Pons (tissue), 1 donor: ENCODE results near the gene C12orf60.
"Not testable (repeated sequence)": the region's sequence is repeated elsewhere in the genome, so short reads cannot be mapped to it uniquely, and the experiment has no call there.

Source experiments
- DNase-seq: peaks from one replicate; pipeline ENCODE4 v3.0.0-alpha.2; 2016; ENCODE audit warnings: low spot score

C12orf60 gene

GRCh38 chr12:14803011-14803829 is at the start of gene C12orf60, which contains the start of gene WBP11:
Gene C12orf60 (plus strand): TSS chr12:14803670. CDS start chr12:14822936, 19,266 bp downstream.
Gene WBP11 (minus strand): TSS chr12:14803478. CDS start chr12:14801383, 2,095 bp downstream.
- DNase-seq = peak; percentile 100

- DNase-seq = no peak
These were observed 46.9 kb upstream of the C12orf60 start for GRCh38 chr12:14756334-14757143.

- DNase-seq = not testable (repeated sequence)
These were observed 43.7 kb upstream of the C12orf60 start for GRCh38 chr12:14759711-14760280.

- no peak for DNase-seq
These were observed 38.1 kb upstream of the C12orf60 start for GRCh38 chr12:14765398-14765797.

- not testable (repeated sequence) for DNase-seq
These were observed 37.5 kb upstream of the C12orf60 start for GRCh38 chr12:14766020-14766419.

GRCh38 chr12:14766649-14767215 is 36.7 kb upstream of the C12orf60 start:
- DNase-seq = no peak

- DNase-seq = no peak
These were observed 35.9 kb upstream of the C12orf60 start for GRCh38 chr12:14767617-14768016.

GRCh38 chr12:14768823-14769405 is 34.6 kb upstream of the C12orf60 start:
- DNase-seq = no peak

- DNase-seq = no peak
These were observed 34.0 kb upstream of the C12orf60 start for GRCh38 chr12:14769466-14769968.

- DNase-seq = peak; percentile 60
These were observed 33.4 kb upstream of the C12orf60 start for GRCh38 chr12:14769969-14770495.

GRCh38 chr12:14770496-14771461 is 32.7 kb upstream of the C12orf60 start:
- peak; percentile 96 for DNase-seq

GRCh38 chr12:14771651-14772137 is 31.8 kb upstream of the C12orf60 start:
- no peak for DNase-seq

- no peak for DNase-seq
These were observed 30.5 kb upstream of the C12orf60 start for GRCh38 chr12:14772946-14773345.

GRCh38 chr12:14773685-14774073 is 29.8 kb upstream of the C12orf60 start:
- DNase-seq = no peak

GRCh38 chr12:14774074-14774905 is 29.2 kb upstream of the C12orf60 start:
- peak; percentile 98 for DNase-seq

GRCh38 chr12:14774906-14775635 is 28.4 kb upstream of the C12orf60 start:
- DNase-seq = peak; percentile 44

- peak; percentile 28 for DNase-seq
These were observed 27.9 kb upstream of the C12orf60 start for GRCh38 chr12:14775636-14775980.

- peak; percentile 24 for DNase-seq
These were observed 27.1 kb upstream of the C12orf60 start for GRCh38 chr12:14776236-14776961.
